Suppressor macrophage treated with lipopolysaccharide for 4 hours (primary cell): ENCODE results near the gene KIF17.
A peak's percentile ranks its signal among the peaks of the same experiment; 100 is the strongest.

Source experiments
- DNase-seq: peaks from one replicate; pipeline ENCODE4 v3.0.0-alpha.2; 2020

The KIF17 gene

GRCh38 chr1:20717452-20718342 is at the start of gene KIF17:
KIF17 (minus strand) TSS chr1:20718007; CDS start chr1:20717706, 301 bp downstream.
- peak; percentile 79 for DNase-seq

- no peak for DNase-seq
Observed at GRCh38 chr1:20767271-20767670, 49.5 kb upstream of the KIF17 start.

GRCh38 chr1:20763417-20763816 is 45.6 kb upstream of the KIF17 start:
- no peak for DNase-seq

DNA sequence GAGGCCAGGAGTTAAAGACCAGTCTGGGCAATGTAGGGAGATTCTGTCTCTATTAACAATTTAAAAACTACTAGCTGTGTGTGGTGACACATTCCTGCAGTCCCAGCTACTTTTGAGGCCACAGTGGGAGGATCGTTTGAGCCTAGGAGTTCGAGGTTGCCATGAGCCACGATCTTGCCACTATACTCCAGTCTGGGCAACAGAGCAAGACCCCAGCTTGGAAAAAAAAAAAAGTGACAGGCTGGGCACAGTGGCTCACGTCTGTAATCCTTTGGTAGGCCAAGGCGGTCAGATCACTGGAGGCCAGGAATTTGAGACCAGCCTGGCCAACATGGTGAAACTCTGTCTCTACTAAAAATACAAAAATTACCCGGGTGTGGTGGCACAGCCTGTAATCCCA is 42.5 kb upstream of the KIF17 start:
- no peak for DNase-seq

- DNase-seq, result no peak
Observed at GRCh38 chr1:20753589-20753988, 35.8 kb upstream of the KIF17 start.

GRCh38 chr1:20751462-20751990 is 33.7 kb upstream of the KIF17 start:
- no peak for DNase-seq

DNA sequence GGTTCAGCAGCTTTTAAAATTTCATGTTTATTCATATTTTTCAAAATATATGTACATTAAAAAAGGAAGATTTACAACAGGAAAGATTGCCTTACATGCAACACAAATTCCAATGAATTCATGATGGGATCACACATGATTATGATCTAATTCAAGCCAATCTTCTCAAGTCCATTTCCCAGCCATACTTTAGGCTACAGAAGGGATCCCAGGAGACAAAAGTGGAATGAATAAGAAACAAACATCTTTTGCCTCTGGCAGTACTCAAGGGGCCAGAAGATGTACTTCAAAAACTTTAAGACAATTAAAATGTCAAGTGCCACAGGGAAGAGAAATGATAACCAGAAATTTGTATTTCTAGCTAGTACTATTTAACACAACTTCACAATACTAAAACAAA is 24.9 kb upstream of the KIF17 start:
- no peak for DNase-seq

DNA sequence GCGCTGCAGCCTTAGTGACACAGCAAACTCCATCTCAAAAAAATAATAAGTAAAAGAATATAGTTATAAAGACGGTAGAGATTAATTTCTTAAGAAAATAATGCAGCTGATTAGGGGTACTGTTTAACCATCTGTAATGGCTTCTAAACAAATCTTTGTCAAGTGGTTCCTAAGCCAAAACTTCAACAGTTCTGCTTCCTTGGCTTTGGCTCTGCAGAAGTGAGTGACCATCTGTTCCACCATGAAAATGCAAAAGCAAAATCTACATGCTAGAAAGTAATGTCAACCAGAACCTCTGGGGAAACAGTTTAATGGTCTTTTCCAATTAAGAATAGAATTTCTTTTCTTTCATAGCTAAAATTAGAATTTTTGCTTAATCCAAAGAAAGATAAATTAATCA is 23.0 kb upstream of the KIF17 start:
- DNase-seq, result no peak

GRCh38 chr1:20739225-20739624 is 21.4 kb upstream of the KIF17 start:
- no peak for DNase-seq

- DNase-seq, result no peak
Observed at GRCh38 chr1:20735581-20736111, 17.8 kb upstream of the KIF17 start.

DNA sequence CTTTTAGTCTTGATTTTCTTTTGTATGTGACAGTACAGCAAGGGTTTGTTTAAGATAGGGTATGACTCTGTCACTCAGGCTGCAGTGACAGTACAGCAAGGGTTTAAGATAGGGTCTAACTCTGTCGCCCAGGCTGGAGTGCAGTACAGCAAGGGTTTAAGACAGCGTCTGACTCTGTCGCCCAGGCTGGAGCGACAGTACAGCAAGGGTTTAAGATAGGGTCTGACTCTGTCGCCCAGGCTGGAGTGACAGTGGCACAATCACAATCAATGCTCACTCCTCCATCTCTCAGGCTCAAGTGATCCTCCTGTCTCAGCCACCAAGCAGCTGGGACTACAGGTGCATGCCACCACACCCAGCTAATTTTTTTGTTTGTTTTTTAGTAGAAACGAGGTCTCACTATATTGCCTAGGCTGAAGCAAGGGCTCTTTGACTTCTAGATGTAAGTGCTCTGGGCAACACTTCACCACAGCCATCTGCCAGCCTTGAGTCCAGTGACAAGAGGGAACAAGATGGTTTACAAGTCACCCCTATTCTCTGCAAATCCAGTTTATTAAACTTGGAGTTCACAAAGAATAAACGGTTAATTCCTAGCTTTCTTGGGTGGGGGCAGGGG is 15.7 kb upstream of the KIF17 start:
- no peak for DNase-seq

DNA sequence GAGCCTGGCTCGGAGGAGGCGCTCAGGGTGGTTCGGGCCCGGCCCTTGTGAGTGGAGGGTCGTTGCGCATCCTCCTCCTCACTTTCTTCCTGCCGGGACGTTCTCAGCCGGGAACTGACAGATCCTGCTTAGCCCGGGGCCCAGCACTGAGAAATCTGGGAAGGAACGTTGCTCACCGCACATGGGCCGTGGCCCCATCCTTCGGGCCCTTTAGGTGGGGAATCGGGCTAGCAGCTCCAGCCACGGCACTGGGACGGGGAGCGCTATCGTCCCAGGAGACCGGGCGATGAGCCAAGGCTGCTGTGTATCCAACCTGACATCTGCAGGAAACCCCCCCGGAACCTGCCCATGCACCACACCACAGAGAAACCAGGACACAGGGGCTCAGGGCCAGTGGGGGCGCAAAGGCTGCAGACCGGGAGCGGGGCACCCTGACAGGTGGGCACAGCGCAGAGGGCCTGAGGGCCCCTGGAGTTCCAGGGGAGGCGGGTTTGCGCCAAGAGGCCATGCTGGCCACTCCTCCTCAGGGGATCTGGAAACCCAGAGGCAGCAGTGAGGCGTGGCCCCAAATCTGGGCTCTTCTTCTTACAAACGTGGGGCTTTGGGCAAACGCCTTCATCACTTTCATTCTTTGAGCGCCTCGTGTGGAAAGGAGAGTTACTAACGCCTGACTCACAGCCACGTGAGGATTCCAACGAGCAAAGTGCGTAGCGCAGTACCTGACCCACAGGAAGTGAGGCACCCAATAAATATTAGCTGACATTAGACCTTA is 15.0 kb upstream of the KIF17 start, which contains the start of gene SH2D5:
TSS of gene SH2D5 (minus strand) at position 116 of the 772 bp plus-strand sequence. CDS start 4,659 bp downstream, outside the sequence.
- DNase-seq, result peak; percentile 91

GRCh38 chr1:20732071-20732587 is 14.3 kb upstream of the KIF17 start:
- DNase-seq, result peak; percentile 47

DNA sequence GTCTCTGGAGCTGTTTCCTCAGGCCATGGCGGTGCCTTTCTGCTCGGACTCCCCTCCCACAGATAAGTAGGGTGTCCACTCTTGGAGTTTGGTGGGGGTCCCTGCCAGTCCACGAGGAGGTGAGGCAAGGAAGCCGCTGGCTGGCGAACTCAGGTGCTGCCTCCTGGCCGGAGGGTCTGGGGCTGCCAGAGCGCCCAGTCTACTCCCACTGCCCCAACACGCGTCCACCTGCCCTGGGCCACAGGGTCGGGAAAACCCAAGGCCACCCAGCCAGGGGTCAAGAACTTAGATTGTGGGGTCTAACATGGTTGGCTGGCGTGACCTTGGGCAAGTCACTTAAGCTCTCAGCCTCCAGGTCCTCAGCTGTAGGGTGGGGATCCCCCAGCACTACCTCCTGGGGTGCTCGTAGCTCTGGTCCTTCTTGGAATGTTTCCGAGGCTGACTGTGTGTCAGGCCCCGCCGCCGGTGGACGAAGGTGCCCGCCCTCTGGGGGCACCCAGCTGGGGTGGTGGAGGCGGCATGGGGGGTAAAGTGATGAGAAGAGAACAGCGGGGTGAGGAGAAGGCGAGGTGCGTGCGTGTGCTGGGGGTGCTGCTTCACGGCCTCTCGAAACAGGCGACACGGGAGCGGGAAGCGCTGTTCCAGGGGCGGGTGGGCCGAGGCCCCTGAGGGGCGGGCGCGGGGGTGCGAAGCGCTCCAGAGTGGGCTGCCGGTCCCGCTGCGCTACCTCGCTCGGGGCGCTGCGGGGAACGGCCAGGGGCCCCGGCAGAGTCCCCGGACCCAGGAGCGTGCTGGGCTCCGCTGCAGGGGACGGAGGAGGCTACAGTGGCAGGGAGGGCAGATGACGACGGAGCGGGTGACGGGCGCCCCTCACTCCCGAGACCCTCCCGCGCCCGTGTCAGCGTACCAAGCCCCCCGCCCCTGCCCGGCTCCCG is 13.5 kb upstream of the KIF17 start:
- DNase-seq, result peak; percentile 6

- no peak for DNase-seq
Observed at GRCh38 chr1:20730690-20731056, 12.9 kb upstream of the KIF17 start.

DNA sequence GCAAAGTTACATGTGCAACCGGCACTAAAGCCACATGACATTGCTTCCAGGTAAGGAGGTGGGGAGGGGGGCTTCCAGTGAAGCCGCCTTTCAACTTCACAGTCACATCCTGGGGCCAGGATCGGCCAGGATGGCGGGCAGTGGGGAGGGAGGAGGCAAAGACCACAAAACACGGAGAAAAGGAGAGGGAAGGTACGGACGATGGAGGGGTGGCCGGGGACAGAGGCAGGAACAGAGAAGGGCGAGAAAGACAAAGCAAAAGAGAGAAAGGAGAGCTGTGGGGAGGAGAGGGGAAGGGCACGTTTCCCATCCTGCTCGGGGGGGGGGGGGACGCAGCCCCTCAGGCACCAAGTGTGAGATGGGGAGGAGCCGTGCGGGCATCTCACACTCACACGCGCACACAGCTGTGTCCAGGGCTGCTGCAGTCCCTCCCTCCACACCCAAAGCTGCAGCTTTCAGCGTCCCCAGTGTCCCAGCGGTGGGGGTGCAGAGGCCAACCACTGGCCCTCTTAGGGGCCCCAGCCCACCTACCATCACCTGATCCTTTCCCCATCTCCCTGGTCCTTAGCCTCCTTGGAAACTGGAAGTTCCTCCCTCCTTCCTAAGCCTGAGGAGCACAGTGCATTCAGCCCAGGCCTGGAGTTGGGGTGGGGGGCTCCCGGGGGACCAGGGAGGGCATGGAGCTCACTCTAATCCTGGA is 12.3 kb upstream of the KIF17 start:
- no peak for DNase-seq

DNA sequence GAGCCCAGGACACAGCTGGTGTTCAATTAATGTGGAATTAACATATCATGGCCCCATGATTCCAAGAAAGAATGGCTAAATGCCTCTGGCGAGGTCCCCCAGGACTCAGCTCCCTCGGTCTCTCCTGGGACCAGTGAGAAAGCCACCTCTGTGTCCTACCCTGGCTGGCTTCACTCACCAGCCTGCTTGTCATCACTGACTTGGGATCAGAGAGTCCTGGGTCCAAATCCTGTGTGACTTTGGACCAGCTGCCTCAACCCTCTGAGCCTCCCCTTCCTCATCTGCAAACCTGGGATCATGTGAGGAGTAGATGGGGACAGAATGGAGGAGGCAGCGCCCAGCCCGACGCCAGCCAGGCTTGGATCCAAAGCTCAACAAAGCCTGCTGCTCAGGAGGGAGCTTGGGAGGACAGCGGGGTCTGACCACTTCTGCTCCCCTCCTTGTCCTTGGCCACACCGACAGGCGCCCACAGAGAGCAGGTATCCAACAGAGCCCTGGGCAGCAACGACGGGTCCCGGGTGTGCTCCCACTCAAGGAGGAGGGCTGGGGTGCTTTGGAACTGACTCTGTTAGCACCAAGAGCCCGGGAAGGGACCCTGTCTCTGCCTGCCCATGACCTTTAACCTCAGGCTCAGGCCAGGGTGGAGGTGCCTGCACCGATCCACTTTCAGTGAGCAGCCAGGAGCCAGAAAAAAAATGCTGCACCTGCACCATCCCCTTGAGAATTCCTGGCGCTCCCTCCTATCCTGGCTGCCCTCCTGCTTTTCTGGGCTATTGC is 11.5 kb upstream of the KIF17 start:
- DNase-seq, result no peak

GRCh38 chr1:20728371-20729154 is 10.8 kb upstream of the KIF17 start:
- DNase-seq, result no peak

DNA sequence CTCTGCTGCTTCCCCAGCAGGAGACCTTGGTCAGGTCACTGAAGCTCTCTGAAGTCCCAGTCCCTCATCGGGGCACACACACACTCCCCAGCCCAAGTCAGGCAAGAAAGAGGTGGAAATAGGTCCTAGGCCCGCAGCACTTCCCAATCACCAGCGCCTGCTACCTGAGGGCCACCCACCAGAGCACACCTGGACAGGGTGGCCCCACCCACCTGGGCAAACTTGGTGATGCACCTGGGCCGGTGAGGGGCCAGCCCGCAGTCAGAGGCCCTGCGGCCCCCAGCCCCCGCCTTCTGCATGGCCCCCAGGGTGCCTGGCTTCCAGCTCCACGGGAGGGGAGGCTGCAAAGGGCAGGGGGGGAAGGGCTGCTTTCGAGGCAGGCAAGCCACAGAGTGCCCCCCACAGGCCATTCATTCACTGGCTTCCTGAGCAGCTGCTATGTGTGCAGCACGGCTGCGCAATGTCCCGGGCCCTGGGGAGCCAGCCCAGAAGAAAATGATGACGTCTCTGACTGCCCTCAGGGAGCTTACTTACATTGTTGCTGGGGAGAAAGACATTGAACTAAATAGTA is 10.0 kb upstream of the KIF17 start:
- DNase-seq, result no peak
